ENCODE results near the gene LCOR.

The LCOR gene

GRCh38 chr10:97037365-97038361 lies 205.6 kb downstream of the LCOR start:
- DNase-seq = peak; percentile 65

GRCh38 chr10:97038688-97039087 lies 206.6 kb downstream of the LCOR start:
- no peak for DNase-seq

- DNase-seq = no peak
These were observed 207.6 kb downstream of the LCOR start for GRCh38 chr10:97039538-97040247.

- DNase-seq = no peak
These were observed 208.1 kb downstream of the LCOR start for GRCh38 chr10:97040248-97040584.

- DNase-seq = no peak
These were observed 208.6 kb downstream of the LCOR start for GRCh38 chr10:97040706-97041105.

GRCh38 chr10:97042081-97042480 lies 210.0 kb downstream of the LCOR start:
- no peak for DNase-seq

GRCh38 chr10:97042716-97043562 lies 210.8 kb downstream of the LCOR start:
- DNase-seq = no peak

- no peak for DNase-seq
These were observed 211.4 kb downstream of the LCOR start for GRCh38 chr10:97043563-97043855.

All from stimulated activated CD4-positive, alpha-beta T cell treated with anti-CD3 and anti-CD28 coated beads, Interleukin-12 subunit alpha, Interleukin-12 subunit beta, amount 100 ng/mL, for 4 hours (primary cell).